ENCODE results near the gene MEGF11.

GRCh38 chr15:66296186-66296585, 42.6 kb upstream of the MEGF11 start:
- TF ChIP-seq CTCF (IDR thresholded peaks at IDR 0.05) (no peak), POLR2A (IDR thresholded peaks at IDR 0.05) (no peak)
